Activated CD4-positive, CD25-positive, alpha-beta regulatory T cell treated with anti-CD3 and anti-CD28 coated beads, Interleukin-2, amount 50 U/mL, for 72 hours (primary cell): ENCODE data around the gene VPS39.

ENCODE experiments used
- DNase-seq: peaks from one replicate; pipeline ENCODE4 v3.0.0; 2021

The VPS39 gene

GRCh38 chr15:42156243-42156922, 51.7 kb downstream of the VPS39 start, which contains the start of gene PLA2G4F:
Gene PLA2G4F (minus strand): TSS chr15:42156636. CDS start chr15:42156549, 87 bp downstream.
- DNase-seq: no peak

GRCh38 chr15:42155546-42156242, 52.4 kb downstream of the VPS39 start:
- DNase-seq: no peak

- no peak for DNase-seq
Measured at GRCh38 chr15:42154956-42155355, 53.1 kb downstream of the VPS39 start.

GRCh38 chr15:42154212-42154941, 53.7 kb downstream of the VPS39 start:
- DNase-seq: no peak

- no peak for DNase-seq
Measured at GRCh38 chr15:42153874-42154211, 54.3 kb downstream of the VPS39 start.

- DNase-seq: no peak
Measured at GRCh38 chr15:42152921-42153698, 55.0 kb downstream of the VPS39 start.

- no peak for DNase-seq
Measured at GRCh38 chr15:42152196-42152920, 55.7 kb downstream of the VPS39 start.

- no peak for DNase-seq
Measured at GRCh38 chr15:42151736-42152135, 56.4 kb downstream of the VPS39 start.

GRCh38 chr15:42151141-42151561, 57.0 kb downstream of the VPS39 start:
- no peak for DNase-seq

GRCh38 chr15:42150219-42150970, 57.7 kb downstream of the VPS39 start:
- DNase-seq: no peak

GRCh38 chr15:42149493-42150218, 58.4 kb downstream of the VPS39 start:
- no peak for DNase-seq

- DNase-seq: no peak
Measured at GRCh38 chr15:42148808-42149492, 59.2 kb downstream of the VPS39 start.

GRCh38 chr15:42147431-42147735, 60.7 kb downstream of the VPS39 start:
- peak; percentile 6 for DNase-seq

- DNase-seq: peak; percentile 14
Measured at GRCh38 chr15:42146551-42147430, 61.3 kb downstream of the VPS39 start.

GRCh38 chr15:42145546-42146455, 62.3 kb downstream of the VPS39 start:
- DNase-seq: peak; percentile 27

- DNase-seq: peak; percentile 14
Measured at GRCh38 chr15:42144841-42145375, 63.2 kb downstream of the VPS39 start.

GRCh38 chr15:42143866-42144625, 64.1 kb downstream of the VPS39 start:
- no peak for DNase-seq
